ENCODE results near the gene ZNF783. TPM values are rescaled to one million over a fixed set of nuclear protein-coding genes. Genes with fewer than 3 reads are reported as not detected.

Gene ZNF783
- polyA plus RNA-seq, 1 donor from 2014 or later, result 8.1 TPM

GRCh38 chr7:149333321-149333717 lies 71.3 kb downstream of the ZNF783 start:
- Mint-ChIP-seq H3K27me3 (peaks cover 7% of the 10 kb centered on the region), H3K4me3 (no peak overlapping the region), H3K36me3 (no peaks in the 10 kb centered on the region), H3K4me1 (no peaks in the 10 kb centered on the region), H3K9me3 (peaks cover 2 to 6% (median 2%) of the 10 kb centered on the region in 3 donors), H3K27ac (no peak overlapping the region)

DNA sequence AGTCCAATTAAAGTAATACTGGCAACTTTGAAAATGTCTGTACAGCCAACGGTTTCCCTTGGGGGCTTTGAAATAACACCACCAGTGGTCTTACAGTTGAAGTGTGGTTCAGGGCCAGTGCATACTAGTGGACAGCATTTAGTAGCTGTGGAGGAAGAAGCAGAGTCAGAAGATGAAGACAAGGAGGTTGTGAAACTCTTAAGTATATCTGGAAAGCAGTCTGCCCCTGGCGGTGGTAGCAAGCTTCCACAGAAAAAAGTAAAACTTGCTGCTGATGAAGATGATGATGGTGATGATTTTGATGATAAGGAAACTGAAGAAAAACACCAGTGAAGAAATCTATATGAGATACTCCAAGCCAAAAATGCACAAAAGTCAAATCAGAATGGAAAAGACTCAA lies 72.2 kb downstream of the ZNF783 start:
- Mint-ChIP-seq H3K36me3 (no peaks in the 10 kb centered on the region), H3K4me1 (no peaks in the 10 kb centered on the region), H3K9me3 (peaks cover 2 to 6% (median 2%) of the 10 kb centered on the region in 3 donors), H3K27me3 (peaks cover 5% of the 10 kb centered on the region), H3K27ac (no peak overlapping the region), H3K4me3 (no peak overlapping the region)

Other genes starting within 250 kb of the ZNF783 start
- 94.4 TPM for gene PDIA4, start 233.7 kb upstream of the ZNF783 start, polyA plus RNA-seq
- gene ZNF786, start 171.5 kb upstream of the ZNF783 start, polyA plus RNA-seq, result 12.8 TPM
- 0.95 TPM for gene ZNF425, start 135.9 kb upstream of the ZNF783 start, polyA plus RNA-seq
- 13.2 TPM for gene ZNF398, start 114.7 kb upstream of the ZNF783 start, polyA plus RNA-seq
- gene ZNF282, start 66.7 kb upstream of the ZNF783 start, polyA plus RNA-seq, result 1.9 TPM
- gene ZNF212, start 22.5 kb upstream of the ZNF783 start, polyA plus RNA-seq, result 8.7 TPM
- gene ZNF777, start 198.9 kb downstream of the ZNF783 start, polyA plus RNA-seq, result 3.0 TPM
- gene ZNF746, start 235.6 kb downstream of the ZNF783 start, polyA plus RNA-seq, result 8.5 TPM

Measured in IgD-negative memory B cell (primary cell).